Iris pigment epithelial cell (primary cell): ENCODE measurements around the gene B4GALT4.
"Not testable (repeated sequence)": the region's sequence is repeated elsewhere in the genome, so short reads cannot be mapped to it uniquely, and the experiment has no call there.

Source experiments
- DNase-seq: peaks from one replicate; pipeline ENCODE4 v3.0.0-alpha.2; 2011; ENCODE audit warnings: low read depth

The B4GALT4 gene

DNA sequence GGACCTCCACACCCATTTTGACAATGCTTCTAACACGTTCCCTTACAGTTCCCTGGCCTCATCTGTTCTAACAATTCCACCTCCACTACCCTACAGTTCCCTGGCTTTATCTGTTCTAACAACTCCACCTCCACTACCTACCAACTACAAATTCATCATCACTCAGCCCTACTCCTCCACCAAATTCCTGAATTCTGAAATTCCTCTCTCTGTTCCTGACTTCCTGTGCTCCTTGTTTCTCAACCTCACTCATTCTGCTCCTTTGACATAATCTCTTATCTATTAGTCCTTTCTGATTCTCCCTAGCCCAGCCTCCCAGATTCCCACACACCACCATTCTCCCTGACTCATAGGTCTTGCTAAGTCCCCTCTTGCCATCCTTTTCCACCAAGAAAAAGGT, 44.8 kb downstream of the B4GALT4 start:
- peak; percentile 32 for DNase-seq

DNA sequence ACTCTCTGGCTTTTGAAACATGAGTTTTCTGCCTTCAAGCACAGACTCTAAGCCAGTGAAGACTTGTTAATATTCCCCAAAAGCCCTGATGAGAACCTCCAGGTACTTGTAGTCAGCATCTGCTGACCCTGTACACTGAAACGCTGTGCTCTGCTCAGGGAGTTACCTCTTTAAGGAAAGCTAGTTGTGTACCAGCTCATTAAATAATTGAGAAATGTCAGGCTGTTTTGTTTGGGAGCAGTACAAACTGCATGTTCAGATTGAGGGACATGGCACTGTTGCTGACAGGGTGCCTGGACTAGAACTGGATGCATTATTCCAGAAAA, 45.6 kb downstream of the B4GALT4 start:
- no peak for DNase-seq

DNA sequence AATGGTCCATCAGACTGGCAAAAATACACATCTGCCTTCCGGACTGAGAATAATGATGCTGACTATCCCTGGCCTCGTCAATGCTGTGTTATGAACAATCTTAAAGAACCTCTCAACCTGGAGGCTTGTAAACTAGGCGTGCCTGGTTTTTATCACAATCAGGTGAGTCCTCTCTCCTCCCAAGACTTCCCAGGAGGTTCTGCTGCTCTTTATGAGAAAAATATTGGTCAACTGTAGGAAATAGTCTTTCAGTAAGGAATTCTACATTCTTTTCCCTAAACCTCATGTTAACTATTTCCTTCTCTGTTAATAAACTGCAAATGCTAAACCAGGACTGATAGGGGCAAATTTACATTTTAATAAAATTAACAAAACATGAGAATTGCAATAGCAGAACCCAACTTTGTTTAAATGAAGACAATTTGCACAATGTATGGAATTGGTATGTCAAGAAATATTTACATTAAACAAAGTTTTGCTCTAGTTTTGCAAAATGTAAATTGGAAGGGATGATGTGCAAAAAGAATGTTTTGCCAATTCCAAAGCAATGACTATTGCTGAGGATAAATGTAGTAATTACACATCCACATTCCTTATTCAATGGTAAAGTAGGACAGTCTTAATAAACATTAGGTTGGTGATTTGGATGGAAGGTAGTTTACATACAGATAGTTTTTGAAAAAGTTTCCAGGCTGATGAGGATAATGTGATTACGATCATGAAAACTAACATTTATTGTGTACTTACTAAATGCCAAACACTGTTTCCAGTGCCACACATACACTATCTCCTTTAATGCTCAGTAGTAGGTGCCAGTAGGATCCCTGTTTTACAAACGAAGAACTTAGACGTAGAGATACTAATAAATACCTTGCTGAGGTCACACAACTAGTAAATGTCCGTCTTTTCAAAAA, 46.2 kb downstream of the B4GALT4 start:
- DNase-seq, result peak; percentile 34

DNA sequence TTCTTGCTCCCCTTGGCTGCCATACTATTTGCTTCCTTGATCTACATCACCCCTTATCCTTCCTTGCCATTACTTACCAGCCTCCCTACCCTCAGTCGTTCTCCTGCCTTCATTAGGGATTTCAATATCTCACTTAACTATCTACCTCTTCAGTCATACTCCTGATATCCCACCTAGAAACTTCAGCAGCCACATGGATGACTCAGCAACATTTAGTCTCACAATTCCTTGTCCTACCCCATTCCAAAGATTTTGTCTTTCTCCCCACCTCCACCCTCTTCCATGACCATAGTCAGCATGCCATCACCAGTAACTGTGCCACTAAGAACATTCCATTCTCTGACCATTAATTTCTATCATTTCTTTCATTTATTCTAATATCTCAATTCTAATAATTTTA, 48.9 kb downstream of the B4GALT4 start:
- no peak for DNase-seq

DNA sequence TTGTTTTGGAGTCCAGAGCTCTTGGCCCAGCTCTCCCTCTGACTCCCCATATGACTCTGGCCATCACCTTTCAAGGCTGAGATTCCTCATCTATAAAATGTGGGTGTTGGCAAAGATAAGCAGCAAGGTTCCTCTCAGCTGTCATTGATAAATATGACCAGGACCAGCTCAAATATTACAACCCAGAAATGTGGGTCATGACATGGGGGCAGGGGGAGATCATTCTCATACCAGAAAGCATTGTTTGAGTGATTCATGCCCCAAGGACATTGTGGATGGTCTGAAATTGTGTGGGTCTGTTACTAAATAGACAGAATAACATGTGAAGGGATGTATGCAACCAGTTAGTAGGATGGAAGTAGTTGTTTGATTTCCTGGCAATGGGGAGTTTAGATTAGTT, 53.4 kb downstream of the B4GALT4 start:
- no peak for DNase-seq

DNA sequence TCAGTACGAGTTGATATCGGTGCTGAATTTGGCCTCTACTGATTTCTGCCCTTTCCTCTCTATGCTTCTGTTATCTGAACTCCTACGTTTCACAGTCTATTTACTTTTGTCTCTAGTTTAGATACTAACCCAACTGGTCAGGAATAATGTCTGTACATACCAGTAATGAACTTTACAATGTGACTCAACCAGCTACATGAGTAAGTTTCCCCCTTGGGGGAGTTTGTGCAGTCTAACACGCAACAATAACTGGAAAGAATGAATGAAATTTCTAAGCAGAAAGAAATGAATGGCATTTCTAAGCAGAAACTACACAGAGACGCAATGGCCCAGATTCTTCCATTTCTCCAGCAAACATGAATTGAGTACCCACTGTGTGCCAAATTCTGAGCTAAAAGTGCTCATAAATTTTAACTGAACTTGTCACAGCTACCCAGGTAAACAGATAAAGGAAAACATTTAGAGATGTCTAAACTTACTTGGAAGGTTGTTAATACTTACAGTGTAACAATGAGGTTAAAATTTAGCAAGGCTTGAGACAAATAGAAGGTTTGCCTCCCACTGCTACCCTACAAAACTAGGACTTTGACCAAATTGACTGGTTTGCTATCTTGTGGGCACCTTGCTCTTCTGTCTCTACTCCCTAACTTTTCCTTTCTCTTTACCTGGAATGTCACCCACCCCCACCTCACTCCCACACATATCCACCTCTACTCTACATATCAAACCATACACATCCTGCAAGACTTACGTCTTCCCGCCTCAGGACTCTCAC, 55.7 kb downstream of the B4GALT4 start:
- peak; percentile 83 for DNase-seq

DNA sequence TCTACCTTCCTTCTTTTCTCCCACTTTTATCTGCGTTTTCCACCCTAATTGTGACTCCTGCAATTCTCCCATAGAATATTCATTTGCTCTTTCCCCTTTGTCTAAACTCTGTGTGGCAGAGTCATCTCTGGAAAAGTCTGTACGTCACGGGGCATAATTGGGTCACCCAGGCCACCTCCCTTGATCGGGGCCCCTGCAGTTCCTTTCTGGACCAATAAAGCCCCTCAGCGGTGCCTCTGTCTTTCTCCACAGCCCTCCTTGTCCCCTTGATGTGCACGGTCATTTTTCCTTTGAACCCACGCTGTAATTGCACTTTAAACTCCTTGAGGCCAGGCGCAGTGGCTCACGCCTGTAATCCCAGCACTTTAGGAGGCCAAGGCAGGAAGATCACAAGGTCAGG, 56.6 kb downstream of the B4GALT4 start:
- no peak for DNase-seq

DNA sequence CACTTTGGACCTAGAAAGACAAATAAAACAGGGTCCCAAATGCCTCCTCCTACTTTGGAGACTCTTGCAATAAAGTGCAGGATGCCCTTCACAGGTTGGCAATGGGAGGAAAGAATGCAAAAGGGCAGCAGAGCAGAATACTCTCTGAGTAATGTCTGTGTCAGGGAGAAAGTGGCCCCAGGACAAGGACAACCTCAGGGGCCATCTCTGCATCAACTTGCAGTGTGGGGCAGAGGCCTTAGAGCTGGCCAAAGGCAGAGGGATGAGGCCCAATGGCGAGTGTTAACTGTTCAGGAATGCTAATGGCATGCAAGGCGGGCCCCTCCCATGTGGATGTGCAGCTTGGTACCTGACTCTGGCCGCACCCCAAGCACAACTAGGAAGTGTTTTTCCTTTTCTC, 58.9 kb downstream of the B4GALT4 start:
- DNase-seq, result peak; percentile 28

DNA sequence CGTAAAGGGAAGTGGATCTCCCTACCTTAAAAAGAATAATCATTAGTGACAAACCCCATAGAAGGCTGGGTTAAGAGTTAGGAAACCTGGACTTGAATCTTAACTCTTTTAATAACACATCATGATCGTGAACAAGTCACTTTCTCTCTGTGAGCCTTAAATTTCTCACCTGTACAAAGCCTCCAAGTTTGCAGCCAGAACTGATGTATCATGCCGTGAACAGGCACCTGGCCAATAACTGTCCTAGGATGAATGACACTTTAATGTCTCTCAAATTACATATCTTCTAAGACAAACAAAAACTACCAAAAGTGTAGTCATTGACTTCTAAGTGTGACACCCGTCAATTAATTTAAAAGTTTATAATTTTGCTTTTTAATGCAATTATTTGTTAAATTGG, 63.4 kb downstream of the B4GALT4 start:
- DNase-seq, result no peak

DNA sequence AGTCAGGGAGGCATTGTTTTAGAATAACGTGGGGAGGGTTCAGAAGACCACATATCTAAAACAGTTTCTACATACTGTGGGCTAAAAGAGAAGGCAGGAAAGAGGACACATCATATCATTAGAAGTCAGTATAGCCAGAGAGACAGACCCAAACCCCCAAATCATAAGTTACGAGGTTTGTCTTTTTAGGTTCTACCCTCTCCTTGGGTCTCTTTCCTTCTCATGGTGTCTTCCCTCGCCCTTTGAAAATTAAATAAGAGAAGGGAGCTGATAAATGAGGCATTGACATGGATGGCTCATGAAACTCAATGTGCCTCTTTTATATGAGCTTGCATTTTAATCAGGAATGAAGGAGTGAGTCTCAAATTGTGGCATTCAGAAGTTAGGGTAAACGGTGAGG, 63.9 kb downstream of the B4GALT4 start:
- no peak for DNase-seq

DNA sequence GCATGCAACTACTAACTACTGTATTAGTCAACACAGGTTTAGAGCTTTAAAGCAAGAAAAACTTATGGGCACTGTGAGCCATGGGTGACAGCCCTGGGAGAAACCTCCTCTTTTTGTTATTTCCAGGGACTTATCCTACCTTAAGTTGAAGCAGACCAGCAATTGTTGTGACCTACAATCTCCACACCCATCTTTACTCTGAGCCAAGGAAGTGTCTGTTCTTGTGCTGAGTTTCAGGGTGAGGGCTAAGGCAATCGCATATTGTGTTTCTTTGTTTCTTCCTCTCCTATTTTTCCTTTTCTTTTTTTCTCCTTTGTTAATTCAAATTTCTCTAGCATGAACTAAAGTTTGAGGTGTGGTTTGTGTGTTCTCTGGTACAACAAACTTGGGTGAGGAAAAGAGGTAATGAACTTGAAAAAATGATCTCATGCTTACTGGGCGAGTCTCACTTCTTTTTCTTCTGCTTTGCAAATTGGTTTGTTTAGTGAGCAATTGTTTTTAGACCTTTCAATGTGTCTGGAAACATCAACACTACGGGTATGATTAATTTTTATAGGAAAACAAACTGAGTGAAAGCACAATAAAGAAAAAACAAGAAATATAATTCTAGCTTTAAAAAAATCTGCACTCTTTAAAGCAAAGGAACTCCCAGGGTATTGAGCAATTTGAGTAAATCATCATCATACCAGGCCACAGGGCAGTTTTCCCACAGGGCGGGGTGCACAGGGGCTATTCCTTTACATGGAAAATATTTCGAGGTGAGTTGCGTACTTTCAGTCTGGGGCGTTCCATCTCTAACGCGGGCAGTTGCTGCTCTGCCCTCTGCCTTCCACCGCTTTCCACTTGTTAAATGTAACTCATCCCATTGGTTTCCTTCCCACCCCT, 64.6 kb downstream of the B4GALT4 start:
- DNase-seq, result peak; percentile 29

DNA sequence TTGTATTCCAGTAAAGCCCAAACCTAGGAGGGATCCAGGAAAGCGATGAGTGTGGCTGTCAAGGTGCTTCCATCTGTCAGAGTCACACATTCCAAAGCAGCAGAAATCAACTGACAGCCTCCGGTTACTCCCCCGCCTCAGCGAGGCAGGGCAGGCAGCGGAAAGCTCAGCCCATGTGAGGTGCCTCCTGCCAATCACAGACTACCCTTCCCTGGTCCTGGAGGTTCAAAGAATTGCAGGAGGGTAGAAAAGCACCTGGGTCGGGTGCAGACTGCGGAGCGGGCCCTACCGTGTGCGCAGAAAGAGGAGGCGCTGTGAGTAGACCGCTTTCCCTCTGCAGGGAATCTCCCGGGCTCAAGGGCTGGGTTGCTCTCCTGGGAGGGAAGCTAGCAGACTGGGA, 67.4 kb downstream of the B4GALT4 start, which contains the start of gene UPK1B:
Gene UPK1B (plus strand): TSS at position 274 of the 400 bp plus-strand sequence. CDS start 13,144 bp downstream, outside the sequence.
- no peak for DNase-seq

DNA sequence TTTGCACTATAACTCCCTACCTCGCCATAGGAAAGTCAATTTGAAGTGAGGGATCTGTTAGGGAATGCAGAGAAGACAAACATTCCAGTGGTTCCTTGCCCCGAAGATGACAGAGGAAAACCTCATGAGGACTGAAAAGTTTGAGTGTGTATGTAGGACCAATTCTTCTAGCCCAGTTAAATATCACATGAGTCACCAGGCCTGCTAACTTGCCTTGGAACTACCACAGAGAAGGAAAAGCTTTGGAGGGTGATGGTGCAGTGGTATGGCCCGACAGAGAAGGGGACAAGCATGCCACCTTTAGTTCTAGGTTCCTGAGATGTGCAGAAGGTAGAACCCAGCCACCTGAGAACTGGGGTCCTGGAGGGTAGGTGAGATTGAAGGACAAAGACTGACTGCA, 69.9 kb downstream of the B4GALT4 start:
- DNase-seq, result no peak

DNA sequence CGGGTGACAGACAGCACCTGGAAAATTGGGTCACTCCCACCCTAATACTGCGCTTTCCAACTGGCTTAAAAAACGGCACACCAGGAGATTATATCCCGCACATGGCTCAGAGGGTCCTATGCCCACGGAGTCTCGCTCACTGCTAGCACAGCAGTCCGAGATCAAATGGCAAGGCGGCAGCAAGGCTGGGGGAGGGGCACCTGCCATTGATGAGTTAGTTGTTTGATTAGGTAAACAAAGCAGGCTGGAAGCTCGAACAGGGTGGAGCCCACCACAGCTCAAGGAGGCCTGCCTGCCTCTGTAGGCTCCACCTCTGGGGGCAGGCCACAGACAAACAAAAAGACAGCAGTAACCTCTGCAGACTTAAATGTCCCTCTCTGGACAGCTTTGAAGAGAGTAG, 75.9 kb downstream of the B4GALT4 start:
- not testable (repeated sequence) for DNase-seq
